ENCODE data around the gene CDK1. TPM values are rescaled to one million over a fixed set of nuclear protein-coding genes. Genes with fewer than 3 reads are reported as not detected.

Gene CDK1
- polyA plus RNA-seq, 3 donors = 62.0 to 94.0 (median 72.9) TPM

DNA sequence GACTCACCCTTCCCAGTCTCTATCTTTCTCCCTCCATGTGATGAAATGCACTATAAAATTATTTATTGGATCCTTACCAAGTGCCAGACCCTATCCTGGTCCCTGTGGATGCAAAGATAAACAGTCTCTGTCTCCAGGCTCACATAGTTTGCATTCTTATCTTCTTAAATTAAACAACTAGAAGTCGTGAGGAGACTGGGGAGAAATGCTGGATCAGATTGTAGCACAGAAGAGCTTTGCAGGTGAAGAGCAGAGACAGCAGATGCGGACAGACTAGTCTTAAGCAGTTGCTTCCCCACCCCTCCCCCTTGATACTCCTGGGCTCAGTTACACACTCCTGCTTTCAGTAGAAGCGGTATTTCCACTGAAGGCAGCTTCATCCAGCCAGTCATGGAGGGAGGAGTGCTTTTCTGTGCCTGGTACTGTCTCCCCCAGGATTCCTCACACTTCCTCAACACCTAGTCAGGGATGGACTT, 20.8 kb upstream of the CDK1 start:
- DNase-seq (ENCODE audit: extremely low read depth in 1 of 11, low read depth in 9 of 11, low spot score in 4 of 11) = no peak

DNA sequence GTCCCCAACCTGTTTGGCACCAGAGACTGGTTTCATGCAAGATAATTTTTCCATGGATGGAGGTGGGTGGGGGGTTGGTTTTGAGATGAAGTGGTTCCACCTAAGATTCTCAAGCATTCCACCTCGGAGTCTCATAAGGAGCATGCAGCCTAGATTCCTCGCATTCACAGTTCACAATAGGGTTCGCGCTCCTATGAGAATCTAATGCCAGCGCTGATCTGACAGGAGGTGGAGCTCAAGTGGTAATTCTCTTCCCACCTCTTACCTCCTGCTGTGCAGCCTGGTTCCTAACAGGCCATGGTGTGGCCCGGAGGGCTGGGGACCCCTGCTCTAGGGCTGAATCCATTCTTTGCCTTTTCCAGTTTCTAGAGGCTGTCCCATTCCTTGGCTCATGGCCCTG, 19.1 kb upstream of the CDK1 start:
- DNase-seq (ENCODE audit: extremely low read depth in 1 of 11, low read depth in 9 of 11, low spot score in 4 of 11) = no peak

DNA sequence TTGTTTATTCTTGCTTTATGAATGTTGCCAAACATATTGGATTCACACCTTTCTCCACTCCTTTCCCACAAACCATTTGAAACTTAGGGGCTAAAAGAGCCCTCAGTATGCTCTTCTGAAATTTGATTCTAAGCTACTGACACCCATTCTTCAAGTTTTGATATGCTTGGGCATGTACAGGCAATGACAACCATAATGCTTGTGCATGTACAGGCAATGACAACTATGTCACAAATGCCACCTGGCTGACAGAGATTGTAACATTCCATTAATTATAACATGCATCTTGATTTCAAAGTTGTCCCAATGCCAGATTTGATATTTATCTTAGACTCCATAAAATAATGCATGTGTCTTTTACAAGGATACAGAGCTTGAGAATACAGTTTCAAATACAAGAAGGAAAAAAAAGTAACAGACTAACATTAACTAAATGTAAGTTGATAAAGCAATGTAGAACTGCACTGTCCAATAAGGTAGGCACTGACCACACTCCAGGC, 17.5 kb upstream of the CDK1 start:
- no peak for DNase-seq (ENCODE audit: extremely low read depth in 1 of 11, low read depth in 9 of 11, low spot score in 4 of 11)

DNA sequence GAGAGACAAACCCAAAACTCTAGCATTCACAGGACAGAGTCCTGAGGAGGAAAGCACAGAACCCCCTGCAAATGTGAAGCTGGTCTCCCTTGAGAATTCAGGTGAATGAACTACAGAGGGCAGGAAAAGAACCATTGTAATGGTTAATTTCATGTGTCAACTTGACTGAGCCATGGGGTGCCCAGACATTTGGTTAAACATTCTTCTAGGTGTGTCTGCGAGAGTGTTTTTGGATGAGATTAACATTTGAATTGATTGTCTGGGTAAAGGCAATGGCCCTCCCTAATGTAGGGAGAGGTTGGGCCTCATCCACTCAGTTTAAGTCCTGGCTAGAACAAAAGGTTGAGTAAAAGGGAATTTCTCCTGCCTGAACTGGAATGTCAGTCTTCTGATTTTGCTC, 15.7 kb upstream of the CDK1 start:
- no peak for DNase-seq (ENCODE audit: extremely low read depth in 1 of 11, low read depth in 9 of 11, low spot score in 4 of 11)

DNA sequence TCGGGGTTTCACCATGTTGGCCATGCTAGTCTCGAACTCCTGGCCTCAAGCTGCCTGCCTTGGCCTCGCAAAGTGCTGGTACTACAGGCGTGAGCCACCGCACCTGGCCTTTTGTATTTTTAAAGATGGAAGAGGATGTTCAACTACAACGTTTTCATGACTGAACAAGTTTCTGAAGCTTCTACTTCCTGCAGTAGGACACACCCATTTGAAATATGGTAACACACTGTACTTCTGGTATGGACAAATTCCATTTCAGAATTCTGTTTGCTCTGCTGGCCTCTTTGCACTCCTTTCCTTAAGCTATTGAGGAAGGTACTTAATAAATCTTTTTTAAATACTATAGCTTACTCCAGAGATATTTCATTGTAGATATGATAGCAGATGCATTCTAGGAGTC, 10.9 kb upstream of the CDK1 start:
- DNase-seq (ENCODE audit: extremely low read depth in 1 of 11, low read depth in 9 of 11, low spot score in 4 of 11) = no peak

DNA sequence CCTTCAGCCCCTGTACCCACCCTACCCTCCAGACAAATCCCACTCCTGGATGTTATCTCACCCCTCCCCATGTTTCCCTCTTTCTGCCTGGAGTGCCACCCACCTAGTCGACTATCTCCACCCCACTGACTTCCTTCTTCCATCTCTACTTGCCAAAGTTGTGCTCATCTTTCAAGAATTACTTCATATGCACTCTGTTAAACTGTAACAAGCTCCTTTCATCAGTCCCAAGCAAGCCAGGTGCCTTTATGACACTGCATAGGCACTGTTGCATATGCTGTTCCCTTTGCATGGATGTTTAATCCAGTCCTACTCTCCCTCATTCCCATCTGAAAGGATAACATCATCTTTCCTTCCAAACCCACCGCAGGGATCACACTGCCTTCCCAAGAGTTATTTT, 8.9 kb upstream of the CDK1 start:
- DNase-seq (ENCODE audit: extremely low read depth in 1 of 11, low read depth in 9 of 11, low spot score in 4 of 11) = no peak

DNA sequence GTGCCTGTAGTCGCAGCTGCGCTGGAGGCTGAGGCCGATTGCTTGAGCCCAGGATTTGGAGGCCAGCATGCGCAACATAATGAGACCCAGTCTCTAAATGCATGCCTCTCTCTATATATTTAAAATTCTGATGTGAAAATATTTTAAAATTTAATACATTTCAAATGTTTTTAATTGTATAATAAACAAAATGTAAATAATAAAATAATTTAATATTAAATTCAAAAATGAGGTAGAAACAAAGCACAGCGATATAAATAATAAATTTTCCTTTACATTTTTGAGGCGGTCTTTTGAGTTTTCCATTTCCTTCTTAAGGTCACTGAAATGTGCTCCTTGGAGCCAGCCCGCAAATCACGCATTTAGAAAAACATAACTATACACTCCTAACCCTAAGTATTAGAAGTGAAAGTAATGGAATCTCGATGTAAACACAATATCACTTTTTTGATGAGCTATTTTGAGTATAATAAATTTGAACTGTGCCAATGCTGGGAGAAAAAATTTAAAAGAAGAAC, 523 bp upstream of the CDK1 start:
- DNase-seq (ENCODE audit: extremely low read depth in 1 of 11, low read depth in 9 of 11, low spot score in 4 of 11) = no peak

DNA sequence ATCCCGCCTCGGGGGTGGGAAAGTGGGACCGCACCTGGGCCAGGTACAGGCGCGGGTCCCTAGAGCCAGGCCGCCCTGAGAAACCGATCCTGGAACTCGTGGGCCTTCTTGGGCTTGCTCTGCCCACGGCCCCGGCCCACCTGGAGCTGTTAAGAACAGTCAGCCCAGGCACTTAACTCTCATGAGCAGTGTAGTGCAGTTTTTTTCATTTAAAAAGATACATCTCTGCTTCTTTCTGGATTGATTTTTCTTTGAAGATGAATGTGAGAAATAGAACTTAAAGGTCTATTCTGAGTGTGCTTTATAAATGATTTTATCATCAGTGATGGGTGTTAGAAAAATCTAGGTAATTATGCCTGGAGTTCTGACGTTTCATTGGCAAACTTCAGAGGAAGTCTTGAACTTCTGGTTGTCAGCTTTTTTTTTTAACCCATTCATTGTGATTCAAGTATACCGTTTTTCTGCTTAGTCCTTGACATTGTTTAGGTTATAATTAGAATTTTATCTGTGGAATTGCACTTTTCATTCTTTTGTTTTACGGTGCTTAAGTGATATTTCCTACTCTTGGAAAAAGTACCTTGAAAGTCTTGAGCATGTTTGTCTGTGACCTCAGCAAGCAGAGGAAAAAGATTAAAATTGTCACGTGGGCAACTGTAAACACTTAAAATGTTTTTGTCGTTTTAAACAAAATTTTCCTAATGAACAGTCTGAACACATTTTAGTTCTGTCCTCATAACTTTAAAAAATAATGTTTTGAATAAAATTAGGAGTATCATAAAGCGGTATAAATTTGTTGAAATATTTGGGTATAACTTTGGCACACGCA, 906 bp downstream of the CDK1 start:
- peak in 3 of 11 donors; percentile 3 to 13 (median 9) for DNase-seq (ENCODE audit: extremely low read depth in 1 of 11, low read depth in 9 of 11, low spot score in 4 of 11)

DNA sequence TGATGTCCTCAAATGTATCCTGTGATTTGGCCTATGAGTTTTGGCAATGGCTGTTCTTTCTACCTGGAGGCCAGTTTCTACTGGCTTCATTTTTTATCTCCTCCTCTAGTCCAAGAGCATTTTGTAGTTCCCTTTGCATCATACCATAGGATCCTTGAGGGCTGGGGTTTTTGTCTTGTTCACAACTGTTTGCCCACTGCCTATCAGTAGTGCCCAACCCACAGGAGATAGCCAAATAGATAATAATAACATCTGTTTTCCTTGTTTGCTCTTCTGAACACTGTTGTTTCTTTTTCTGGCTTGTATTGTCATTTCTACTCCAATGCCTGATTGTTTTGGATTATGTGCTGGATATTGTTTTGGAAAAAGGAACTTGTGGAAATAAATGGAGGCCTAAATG, 3.4 kb downstream of the CDK1 start:
- DNase-seq (ENCODE audit: extremely low read depth in 1 of 11, low read depth in 9 of 11, low spot score in 4 of 11) = no peak

DNA sequence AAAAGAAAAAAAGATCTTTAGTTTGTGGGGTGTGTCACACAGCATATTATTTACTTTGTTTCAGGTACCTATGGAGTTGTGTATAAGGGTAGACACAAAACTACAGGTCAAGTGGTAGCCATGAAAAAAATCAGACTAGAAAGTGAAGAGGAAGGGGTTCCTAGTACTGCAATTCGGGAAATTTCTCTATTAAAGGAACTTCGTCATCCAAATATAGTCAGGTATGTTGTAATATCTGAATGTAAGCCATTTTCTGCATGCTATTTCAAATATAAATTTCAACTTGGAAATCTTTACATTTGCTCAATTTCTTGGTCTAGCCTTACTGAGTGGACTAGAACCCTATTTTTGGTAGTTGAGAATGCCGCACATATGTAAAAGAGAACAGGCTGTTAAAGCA, 6.4 kb downstream of the CDK1 start:
- no peak for DNase-seq (ENCODE audit: extremely low read depth in 1 of 11, low read depth in 9 of 11, low spot score in 4 of 11)

DNA sequence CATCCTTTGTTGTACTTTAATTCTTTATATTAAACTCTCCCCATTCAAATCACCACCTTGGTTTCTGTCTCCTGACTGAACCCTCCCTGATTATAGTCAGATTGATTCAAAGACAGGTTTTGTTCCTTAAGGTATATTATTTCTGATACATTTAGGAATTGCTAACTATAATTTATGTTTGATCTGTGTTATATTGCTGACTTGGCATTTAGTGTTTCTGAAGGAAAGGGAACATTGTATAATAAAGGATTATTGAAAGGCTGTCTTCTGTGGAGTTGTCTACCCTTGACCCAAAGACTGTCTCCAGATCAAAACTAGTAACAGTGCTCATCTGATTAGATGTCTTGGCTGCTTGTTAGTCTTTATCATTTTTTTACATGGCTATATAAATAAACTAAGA, 10.3 kb downstream of the CDK1 start:
- DNase-seq (ENCODE audit: extremely low read depth in 1 of 11, low read depth in 9 of 11, low spot score in 4 of 11) = no peak

DNA sequence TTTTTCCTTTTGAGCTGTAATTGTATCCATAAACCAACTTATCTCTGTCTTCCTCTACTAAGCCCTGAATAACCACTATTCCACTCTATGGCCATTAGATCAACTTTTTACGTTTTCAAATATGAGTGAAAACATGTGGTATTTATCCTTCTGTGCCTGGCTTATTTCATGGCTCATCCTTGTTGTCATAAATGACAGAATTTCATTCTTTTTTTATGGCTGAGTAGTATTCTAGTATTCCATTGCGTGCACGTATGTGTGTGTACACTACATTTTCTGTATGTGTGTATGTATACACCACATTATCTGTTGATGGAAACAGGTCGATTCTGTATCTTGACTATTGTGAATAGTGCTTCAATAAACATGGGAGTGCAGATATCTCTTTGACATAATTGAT, 11.1 kb downstream of the CDK1 start:
- DNase-seq (ENCODE audit: extremely low read depth in 1 of 11, low read depth in 9 of 11, low spot score in 4 of 11) = no peak

DNA sequence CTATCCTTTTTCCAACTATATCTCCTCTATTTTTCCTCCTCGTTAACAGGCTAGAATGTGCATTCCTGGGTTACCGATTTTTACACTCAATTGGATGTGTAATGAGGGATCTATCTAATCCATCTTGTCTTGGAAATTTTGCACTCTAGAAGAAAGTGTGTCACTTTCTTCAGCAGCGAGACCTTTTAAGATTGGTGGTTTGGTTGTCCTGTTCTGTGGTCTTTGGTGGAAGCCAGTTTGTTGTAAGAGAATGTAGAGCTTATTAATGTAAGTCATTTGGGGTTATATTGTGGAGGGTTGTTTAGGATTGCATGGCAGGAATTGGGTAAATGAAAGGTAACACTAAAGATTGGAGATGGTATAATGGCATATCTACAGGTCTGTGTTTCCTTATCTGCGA, 16.7 kb downstream of the CDK1 start:
- no peak for DNase-seq (ENCODE audit: extremely low read depth in 1 of 11, low read depth in 9 of 11, low spot score in 4 of 11)

DNA sequence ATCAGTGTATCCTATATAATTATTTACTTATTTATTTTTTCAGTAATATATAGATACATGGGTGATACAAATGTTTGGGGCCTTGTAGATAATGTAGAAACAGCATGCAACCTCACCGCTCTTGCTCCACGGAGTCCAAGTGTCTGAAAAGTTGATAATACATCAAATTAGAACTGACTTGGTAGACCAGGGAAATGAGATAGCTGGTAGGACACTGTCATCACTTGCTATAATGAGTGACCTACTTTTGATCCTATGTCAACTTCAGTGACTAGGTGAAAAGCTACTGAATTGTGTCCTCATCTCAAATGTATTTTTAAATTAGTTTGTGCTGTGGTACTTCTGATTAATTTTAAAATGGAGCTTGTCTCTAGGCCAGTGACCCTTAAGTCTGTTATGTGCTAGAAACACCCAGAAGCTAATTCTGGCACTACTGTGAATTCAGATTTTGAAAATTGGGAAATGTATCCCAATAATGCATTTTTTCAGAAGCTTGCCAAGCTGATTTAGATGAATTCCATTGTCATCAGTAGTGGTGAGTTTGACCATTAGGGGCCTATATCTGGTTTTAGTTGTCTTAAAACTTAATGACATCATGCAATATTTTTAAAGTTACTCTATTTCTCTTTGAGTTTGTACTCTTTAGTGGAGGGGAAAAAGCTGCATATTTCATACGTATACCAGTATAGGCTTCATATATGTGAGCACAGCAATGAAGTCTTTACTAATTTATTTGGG, 17.4 kb downstream of the CDK1 start:
- no peak for DNase-seq (ENCODE audit: extremely low read depth in 1 of 11, low read depth in 9 of 11, low spot score in 4 of 11)

DNA sequence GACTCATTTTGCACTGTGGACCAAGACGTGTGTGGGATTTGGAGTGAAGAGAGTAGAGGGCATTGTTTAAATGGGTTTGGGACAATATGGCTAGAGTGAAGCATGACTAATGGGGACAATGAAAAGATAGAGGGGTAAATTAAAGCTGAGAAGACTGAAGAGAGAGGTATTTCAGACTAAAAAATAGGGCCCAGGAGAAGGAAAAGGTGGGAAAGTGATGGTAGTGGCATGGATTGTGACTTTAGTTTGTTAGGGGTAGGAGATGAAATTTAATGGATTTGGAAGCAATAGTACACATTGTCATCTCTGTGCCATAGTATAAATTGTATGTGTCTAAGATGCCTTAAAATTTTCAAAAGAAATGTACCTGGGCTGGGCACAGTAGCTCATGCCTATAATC, 18.2 kb downstream of the CDK1 start:
- DNase-seq (ENCODE audit: extremely low read depth in 1 of 11, low read depth in 9 of 11, low spot score in 4 of 11) = no peak

DNA sequence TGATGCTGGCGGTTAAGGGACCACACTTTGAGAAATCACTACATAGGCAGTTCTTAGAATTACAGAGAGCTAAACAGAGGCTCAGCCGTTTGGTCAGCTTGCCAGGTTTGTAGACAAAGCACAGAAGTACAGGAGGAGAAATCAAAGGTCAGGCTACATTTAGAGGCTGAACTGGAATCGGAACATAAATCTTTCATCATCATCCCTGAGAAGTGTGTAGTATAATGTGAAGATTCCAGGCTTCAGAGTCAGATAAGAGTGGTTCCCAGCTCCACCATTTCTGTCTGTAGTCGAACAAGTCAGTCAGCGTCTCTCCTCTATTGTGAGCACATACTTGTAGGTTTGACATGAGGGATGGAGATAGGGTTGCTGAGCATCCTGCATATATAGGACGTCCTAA, 18.9 kb downstream of the CDK1 start:
- no peak for DNase-seq (ENCODE audit: extremely low read depth in 1 of 11, low read depth in 9 of 11, low spot score in 4 of 11)

DNA sequence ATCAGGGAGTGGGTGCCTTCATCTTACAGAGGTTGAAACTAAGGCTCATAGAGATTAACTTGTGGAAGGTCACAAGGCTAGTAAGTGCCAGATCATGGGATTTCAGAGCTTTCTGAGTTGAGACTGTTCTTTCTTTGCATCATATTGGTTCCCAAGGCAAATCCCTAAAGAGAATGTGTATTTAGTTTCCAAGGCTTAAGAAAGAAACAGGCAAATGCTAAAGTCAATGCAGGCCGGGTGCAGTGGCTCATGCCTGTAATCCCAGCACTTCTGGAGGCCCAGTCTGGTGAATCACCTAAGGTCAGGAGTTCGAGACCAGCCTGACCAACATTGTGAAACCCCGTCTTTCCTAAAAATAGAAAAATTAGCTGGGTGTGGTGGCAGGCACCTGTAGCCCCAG, 19.8 kb downstream of the CDK1 start:
- DNase-seq (ENCODE audit: extremely low read depth in 1 of 11, low read depth in 9 of 11, low spot score in 4 of 11) = no peak

DNA sequence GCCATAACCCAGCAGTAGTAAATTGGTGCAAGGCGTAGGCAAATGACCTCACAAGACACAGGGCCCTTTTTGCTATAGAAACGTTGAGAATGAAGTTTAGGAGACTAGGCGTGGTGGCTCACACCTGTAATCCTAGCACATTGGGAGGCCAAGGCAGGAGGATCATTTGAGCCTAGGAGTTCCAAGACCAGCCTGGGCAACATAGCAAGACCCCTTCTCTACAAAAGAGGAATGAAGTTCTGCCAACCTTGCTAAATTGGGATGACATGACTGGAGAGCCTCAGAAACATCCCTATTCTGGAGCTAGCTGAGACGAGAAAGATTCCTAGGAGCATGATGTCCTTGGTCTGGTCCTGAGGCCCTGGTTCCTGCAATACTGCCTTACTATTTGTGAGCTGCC, 20.6 kb downstream of the CDK1 start:
- no peak for DNase-seq (ENCODE audit: extremely low read depth in 1 of 11, low read depth in 9 of 11, low spot score in 4 of 11)

DNA sequence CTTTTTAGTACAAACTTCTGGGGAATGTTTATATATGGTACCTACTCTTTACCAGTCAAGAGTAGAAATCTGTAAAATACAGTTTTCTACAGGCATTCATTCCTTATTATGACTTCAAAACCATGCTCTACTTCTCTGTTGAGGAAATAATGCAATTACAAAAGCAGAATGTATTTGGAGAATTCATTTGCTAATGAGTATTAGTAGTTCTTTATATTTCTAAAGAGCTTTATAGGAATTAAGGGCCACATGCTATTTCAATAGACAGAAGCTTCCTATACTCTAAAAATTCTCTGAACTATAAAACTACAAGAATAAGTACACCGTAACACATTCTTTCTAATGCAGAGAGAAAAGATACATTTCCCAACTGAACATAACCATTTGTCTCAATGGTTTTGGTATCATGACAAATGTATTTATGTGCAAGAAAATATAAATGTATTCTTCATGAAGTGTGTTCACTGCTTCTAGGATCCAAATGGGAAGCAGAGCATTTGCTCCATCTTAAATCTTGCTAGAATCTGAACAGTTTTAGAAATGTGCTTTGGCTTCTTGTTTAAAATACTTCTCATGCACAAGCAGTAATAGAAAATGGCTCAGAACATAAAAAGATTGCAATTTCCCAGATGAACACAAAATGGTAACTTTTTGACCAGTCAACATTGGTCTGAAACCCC, 21.8 kb downstream of the CDK1 start:
- no peak for DNase-seq (ENCODE audit: extremely low read depth in 1 of 11, low read depth in 9 of 11, low spot score in 4 of 11)

DNA sequence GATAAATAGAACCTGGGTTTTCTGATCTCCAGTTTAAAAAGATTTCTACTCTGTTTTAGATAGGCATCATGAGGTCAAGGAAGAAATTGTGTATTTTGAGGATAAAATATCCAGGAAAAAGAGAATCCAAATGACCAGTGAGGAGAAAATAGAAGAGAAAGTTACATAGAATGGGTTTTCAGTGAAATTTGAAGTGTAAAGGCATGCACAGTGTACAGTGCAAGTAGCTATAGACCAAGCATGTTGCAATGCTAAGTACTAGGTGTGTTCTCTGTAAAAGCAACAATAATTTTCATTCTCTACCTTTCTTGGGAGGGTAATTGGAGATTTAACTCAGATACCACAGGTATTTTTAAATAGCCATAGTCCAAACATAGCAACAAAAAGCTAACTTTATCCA, 22.6 kb downstream of the CDK1 start:
- no peak for DNase-seq (ENCODE audit: extremely low read depth in 1 of 11, low read depth in 9 of 11, low spot score in 4 of 11)

Measured in renal cortex interstitium (tissue), 11 donors.